A204.1 (cell line): Measurements from ENCODE around the gene ELFN1.
"Not testable (repeated sequence)": the region's sequence is repeated elsewhere in the genome, so short reads cannot be mapped to it uniquely, and the experiment has no call there.

ENCODE experiments used
- FAIRE-seq: peaks from 2 replicates; lab custom pipeline; 2012; peaks lifted over from hg19 to GRCh38; lab: Jason Lieb, UNC

ELFN1 gene

GRCh38 chr7:1712907-1713501, 42.9 kb downstream of the ELFN1 start:
- no peak for FAIRE-seq

- FAIRE-seq, result no peak
Measured at GRCh38 chr7:1713502-1714484, 43.7 kb downstream of the ELFN1 start.

DNA sequence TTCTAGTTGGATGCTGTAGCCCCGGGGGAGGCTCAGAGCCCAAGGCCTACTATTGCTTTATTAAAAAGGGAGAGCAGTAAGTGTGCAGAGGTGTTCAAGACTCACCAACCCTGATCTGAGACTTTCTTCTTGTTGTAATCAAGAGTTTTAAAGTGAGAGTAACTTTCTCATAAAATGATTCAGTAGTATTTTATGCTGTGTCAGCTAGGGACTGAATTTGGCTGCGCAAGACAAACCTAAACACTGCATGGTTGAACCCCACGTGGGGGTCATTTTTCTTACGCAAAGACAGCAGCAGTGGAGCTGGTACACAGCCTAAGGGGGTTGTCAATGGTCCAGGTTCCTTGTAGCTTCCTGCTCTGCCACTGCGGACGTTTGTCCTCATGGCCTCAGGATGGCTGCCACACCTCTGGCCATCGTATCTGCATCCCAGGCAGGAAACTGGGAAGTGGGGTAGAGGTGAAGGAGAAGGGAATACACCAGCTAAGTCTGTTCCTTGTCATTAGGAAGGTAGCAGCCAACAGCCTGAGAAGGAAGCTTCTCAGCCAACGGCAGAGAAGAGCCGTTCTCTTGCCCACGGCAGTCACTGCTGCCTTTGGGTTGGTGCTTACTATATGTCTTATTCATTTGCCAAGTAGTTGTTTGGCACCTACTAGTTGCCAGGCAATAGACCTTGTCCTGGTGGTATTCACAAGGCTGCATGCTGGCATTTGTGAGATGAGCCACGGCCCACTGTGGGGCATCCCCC, 44.7 kb downstream of the ELFN1 start:
- no peak for FAIRE-seq

DNA sequence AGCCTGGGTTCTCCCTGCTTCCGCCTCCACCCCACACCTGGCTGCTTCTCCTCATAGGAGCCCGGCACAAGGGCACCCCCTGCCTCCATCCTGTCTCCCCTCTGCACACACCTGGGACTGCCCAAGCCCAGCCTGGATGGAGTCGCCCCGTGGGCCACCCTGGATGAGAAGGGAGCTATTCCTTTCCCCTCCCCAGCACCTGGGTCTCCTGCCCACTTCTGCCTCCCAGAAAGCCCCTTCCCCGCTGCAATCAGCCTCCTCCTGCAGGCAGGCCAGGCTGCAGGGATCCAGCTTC, 45.2 kb downstream of the ELFN1 start:
- FAIRE-seq, result no peak

DNA sequence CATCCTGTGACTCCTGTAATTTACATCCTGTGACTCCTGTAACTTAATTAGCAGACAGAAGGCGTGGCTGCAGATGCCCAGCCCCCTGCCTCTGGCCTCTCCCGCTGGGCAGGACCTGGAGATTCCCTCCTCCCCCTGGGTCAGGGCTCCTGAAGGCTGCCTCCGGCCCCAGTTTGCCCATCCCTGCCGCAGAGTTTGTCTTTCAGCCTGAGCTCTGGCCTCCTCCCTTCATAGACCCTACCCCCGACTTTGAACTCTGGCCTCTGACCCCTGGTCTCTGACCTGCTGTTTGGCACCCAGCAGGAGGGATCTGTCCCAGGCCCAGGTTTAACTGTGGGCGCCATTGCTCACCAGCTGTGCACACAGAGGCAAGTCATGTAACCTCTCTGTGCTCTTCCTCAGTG, 45.6 kb downstream of the ELFN1 start:
- no peak for FAIRE-seq

GRCh38 chr7:1716263-1717094, 46.4 kb downstream of the ELFN1 start:
- no peak for FAIRE-seq

DNA sequence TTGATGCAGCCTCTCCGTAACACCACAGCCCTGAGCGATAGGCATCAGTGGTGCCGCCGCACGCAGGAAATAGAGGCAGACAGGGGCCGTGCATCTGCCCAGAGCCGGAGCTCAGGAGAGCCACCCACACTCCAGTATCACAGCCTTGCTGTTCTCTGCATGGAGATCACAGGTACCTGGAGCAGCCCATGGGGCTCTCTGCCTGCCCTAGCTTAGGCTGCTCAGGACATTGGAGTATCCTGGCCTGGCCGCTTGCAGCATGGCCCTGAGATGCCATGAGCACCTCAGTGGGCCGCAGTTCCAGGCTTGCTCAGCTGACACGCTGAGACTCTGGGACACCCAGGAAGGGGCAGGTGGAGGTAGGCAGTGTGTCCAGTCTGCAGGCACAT, 47.0 kb downstream of the ELFN1 start:
- no peak for FAIRE-seq

- no peak for FAIRE-seq
Measured at GRCh38 chr7:1717903-1718676, 48.0 kb downstream of the ELFN1 start.

- not testable (repeated sequence) for FAIRE-seq
Measured at GRCh38 chr7:1718850-1719249, 48.8 kb downstream of the ELFN1 start.

- FAIRE-seq, result not testable (repeated sequence)
Measured at GRCh38 chr7:1719256-1719655, 49.2 kb downstream of the ELFN1 start.

DNA sequence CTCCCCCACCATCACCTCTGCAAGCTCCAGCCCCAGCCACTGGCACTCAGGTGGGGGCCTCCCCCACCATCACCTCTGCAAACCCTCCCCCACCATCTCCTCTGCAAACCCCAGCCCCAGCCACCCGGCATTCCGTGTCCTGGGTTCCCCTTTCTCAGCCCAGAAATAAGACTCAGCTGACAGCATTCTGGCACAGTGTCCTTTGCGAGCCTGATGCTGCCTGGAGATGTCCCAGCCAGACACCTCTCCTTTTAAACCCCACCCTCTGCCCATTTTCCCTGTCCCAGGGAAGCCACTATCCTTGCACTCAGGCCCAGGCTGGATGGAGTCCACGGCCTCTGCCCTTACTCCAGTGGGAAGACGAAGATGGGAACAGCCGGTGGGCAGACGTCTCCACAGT, 49.8 kb downstream of the ELFN1 start:
- FAIRE-seq, result no peak

- no peak for FAIRE-seq
Measured at GRCh38 chr7:1720326-1720725, 50.2 kb downstream of the ELFN1 start.

GRCh38 chr7:1721047-1721690, 51.1 kb downstream of the ELFN1 start:
- FAIRE-seq, result no peak

- FAIRE-seq, result no peak
Measured at GRCh38 chr7:1723254-1723653, 53.2 kb downstream of the ELFN1 start.

GRCh38 chr7:1724118-1724910, 54.2 kb downstream of the ELFN1 start:
- FAIRE-seq, result no peak

DNA sequence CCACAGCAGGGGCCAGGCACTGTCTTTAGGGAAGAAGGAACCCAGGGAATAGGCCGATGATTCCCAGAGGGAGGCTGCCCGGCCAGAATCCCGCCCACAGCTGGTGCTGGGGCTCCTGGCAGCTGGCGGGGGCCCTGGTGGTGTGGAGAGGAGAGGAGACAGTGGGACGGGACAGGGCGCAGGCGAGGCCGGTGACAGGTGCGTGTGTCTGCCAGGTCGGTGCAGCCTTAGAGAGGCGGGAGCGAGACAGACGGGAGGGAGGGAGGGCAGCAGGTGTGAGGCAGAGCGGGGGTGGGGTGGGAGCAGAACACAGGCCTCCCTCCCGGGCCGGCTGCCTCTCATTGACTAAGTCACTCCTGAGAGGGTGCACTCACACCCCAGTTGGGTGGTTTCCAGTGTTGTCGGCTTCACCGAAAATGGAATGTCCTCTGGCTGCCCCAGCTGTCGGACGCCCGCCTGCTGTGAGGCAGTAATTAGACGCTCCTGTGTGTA, 55.2 kb downstream of the ELFN1 start:
- FAIRE-seq, result no peak

DNA sequence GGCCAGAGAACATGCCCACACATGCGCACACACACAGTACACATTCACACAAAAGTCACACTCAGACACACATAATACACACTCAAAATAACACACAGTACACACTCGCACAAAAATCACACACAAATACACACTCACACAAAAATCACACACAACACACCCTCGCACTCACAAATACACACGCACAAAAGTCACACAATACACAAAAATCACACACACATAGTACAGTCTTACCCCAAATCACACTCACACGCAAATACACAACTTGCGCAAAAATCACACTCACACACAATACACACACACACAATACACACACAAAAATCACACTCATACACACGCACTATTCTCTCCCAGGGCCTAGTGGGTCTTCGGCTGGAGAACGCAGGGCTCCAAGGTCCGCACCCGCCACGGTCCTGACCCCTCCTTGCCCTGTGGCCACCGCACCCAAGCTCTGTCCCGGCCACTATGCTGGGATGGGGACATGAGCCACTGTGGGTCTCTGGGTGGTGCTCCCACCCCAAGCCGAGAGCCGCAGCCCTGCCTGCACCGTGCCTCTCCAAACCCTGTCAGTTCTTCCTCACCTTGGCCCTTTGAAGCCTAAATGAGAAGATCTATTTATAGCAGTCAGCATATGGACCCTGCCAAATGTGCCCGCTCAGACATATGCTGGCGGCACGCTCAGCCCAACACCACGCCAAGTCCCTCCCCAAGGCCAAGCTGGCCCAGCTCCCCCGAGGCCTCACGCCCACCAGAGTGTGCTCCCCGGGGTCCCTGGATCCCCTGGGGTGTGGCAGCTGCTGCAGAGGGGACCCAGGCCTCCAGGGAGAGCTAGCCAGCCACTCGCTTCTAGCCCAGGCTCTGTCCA, 55.9 kb downstream of the ELFN1 start:
- FAIRE-seq, result no peak

DNA sequence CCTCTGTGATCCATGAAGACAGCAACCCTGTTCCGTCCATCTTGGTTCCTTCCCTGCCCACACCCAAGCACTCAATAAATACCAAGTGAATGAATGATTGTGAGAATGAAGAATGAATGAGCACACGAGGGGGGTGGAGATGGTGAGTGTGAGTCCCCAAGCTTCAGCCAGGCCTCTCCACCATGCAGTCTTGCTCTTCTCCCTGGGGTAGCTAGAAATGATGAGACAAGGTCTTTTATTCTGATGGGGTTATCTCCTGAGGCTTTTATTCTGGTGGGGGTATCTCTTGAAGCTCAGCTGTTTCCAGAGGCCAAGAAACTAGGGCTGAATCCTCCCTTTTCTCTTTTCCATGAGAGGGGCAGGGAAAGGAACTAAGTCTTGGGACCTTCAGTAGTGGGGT, 57.0 kb downstream of the ELFN1 start:
- no peak for FAIRE-seq
